ENCODE results near the gene HSPH1. TPM values are rescaled to one million over a fixed set of nuclear protein-coding genes. Genes with fewer than 3 reads are reported as not detected.
A peak's percentile ranks its signal among the peaks of the same experiment; 100 is the strongest.

The HSPH1 gene
- total and polyA plus RNA-seq, 2 of the 13 experiments (the other 11 are each of a cell fraction or from before 2014, with no cell fraction given): 13.0 to 62.9 TPM

DNA sequence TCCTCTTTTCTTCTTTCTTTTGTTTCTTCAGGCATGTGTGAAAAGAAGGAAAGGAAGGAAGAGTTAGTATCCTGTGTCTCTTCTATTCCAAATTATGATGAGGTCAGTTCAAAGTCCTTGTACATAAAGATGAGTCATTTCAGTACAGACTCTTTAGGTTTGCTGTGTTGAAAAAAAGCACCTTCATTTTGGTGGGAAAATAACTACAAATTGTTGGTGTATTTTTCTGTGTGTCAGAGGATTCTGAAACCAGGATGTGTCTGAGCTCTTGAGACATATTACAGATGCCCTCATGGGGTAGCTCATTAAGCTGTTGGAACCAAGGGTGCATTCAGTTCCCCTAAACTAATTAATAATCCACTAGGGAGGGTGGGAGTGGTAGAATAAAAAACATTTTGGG is 5.8 kb upstream of the HSPH1 start (continued):
- TF ChIP-seq FOXA1 (IDR thresholded peaks at IDR 0.05) (no peak), FOXA1 (CRISPR knock-in tag; IDR thresholded peaks at IDR 0.05) (0 out of 2 replicates have a peak, but pooled peaks have one; percentile 32), XRCC5 (optimal IDR thresholded peaks at IDR 0.05; ENCODE audit: low read length) (no peak), U2AF2 (IDR thresholded peaks at IDR 0.05; ENCODE audit: low read depth, low read length) (no peak), ZSCAN20 (CRISPR knock-in tag; IDR thresholded peaks at IDR 0.05; ENCODE audit: borderline replicate concordance) (no peak), ZNF616 (CRISPR knock-in tag; IDR thresholded peaks at IDR 0.05; ENCODE audit: low read depth) (no peak), ZFP82 (CRISPR knock-in tag; IDR thresholded peaks at IDR 0.05; ENCODE audit: borderline replicate concordance) (no peak), ZNF768 (CRISPR knock-in tag; IDR thresholded peaks at IDR 0.05) (no peak), GATAD2A (CRISPR knock-in tag; IDR thresholded peaks at IDR 0.05) (peak; percentile 55), ZBTB38 (CRISPR knock-in tag; IDR thresholded peaks at IDR 0.05) (no peak), SMAD1 (CRISPR knock-in tag; IDR thresholded peaks at IDR 0.05; ENCODE audit: borderline replicate concordance, low read depth) (no peak), ESRRA (CRISPR knock-in tag; IDR thresholded peaks at IDR 0.05; ENCODE audit: low read depth) (no peak), FOSL2 (CRISPR knock-in tag; IDR thresholded peaks at IDR 0.05) (peak; percentile 61), ZNF850 (CRISPR knock-in tag; conservative IDR thresholded peaks at IDR 0.05) (no peak), TMF1 (CRISPR knock-in tag; IDR thresholded peaks at IDR 0.05; ENCODE audit: low read depth) (no peak), RAD21 (CRISPR knock-in tag; IDR thresholded peaks at IDR 0.05) (no peak), ETS1 (CRISPR knock-in tag; IDR thresholded peaks at IDR 0.05) (no peak), ZNF841 (CRISPR knock-in tag; IDR thresholded peaks at IDR 0.05; ENCODE audit: borderline replicate concordance) (no peak), NFRKB (IDR thresholded peaks at IDR 0.05) (no peak), SPEN (CRISPR knock-in tag; IDR thresholded peaks at IDR 0.05; ENCODE audit: low read depth) (no peak), SIN3B (IDR thresholded peaks at IDR 0.05; ENCODE audit: low read length) (no peak), ZNF256 (CRISPR knock-in tag; conservative IDR thresholded peaks at IDR 0.05) (no peak), PCBP2 (optimal IDR thresholded peaks at IDR 0.05; ENCODE audit: low read depth, low read length, poor library complexity, severe bottlenecking) (no peak), E2F5 (CRISPR knock-in tag; conservative IDR thresholded peaks at IDR 0.05) (no peak), TFDP1 (CRISPR knock-in tag; IDR thresholded peaks at IDR 0.05; ENCODE audit: borderline replicate concordance) (no peak), ZNF552 (CRISPR knock-in tag; IDR thresholded peaks at IDR 0.05; ENCODE audit: borderline replicate concordance) (no peak), TBL1XR1 (IDR thresholded peaks at IDR 0.05; ENCODE audit: borderline replicate concordance, low read length, partially characterized antibody) (no peak), TAF1 (CRISPR knock-in tag; IDR thresholded peaks at IDR 0.05) (no peak)
- TF ChIP-seq, protein P1, sequence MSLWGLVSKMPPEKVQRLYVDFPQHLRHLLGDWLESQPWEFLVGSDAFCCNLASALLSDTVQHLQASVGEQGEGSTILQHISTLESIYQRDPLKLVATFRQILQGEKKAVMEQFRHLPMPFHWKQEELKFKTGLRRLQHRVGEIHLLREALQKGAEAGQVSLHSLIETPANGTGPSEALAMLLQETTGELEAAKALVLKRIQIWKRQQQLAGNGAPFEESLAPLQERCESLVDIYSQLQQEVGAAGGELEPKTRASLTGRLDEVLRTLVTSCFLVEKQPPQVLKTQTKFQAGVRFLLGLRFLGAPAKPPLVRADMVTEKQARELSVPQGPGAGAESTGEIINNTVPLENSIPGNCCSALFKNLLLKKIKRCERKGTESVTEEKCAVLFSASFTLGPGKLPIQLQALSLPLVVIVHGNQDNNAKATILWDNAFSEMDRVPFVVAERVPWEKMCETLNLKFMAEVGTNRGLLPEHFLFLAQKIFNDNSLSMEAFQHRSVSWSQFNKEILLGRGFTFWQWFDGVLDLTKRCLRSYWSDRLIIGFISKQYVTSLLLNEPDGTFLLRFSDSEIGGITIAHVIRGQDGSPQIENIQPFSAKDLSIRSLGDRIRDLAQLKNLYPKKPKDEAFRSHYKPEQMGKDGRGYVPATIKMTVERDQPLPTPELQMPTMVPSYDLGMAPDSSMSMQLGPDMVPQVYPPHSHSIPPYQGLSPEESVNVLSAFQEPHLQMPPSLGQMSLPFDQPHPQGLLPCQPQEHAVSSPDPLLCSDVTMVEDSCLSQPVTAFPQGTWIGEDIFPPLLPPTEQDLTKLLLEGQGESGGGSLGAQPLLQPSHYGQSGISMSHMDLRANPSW (CRISPR knock-in tag; IDR thresholded peaks at IDR 0.05; ENCODE audit: borderline replicate concordance): no peak

Data from HepG2 (cell line).